Liver (tissue), 9 donors: Measurements from ENCODE around the gene GADD45B. TPM values are rescaled to one million over a fixed set of nuclear protein-coding genes. Genes with fewer than 3 reads are reported as not detected.

Source experiments
- DNase-seq: peaks from one replicate; pipeline ENCODE4 v3.0.0-alpha.2; 2017; ENCODE audit warnings: low spot score
- H3K27ac ChIP-seq, 2 donors: one replicate each; pipeline ENCODE4 v1.7.0; 2013; ENCODE audit warnings: inconsistent platforms in 2 of 2, low read length in 2 of 2, control low read depth in 1 of 2, low read depth in 1 of 2, mild to moderate bottlenecking in 1 of 2
- H3K27me3 ChIP-seq, 4 donors: one replicate each; pipeline versions ENCODE4 v1.6.1 to v1.7.0; 2013; ENCODE audit warnings: low read length in 3 of 4, inconsistent platforms in 1 of 4, mild to moderate bottlenecking in 1 of 4, moderate library complexity in 1 of 4; ENCODE audit not compliant: control insufficient read depth in 4 of 4, insufficient read depth in 4 of 4
- H3K36me3 ChIP-seq, 4 donors: one replicate each; pipeline versions ENCODE4 v1.6.1 to v1.7.0; 2013; ENCODE audit warnings: low read length in 3 of 4, mild to moderate bottlenecking in 3 of 4, low read depth in 1 of 4, moderate library complexity in 1 of 4; ENCODE audit not compliant: control insufficient read depth in 4 of 4, insufficient read depth in 3 of 4
- H3K4me1 ChIP-seq, 4 donors: one replicate each; pipeline versions ENCODE4 v1.6.1 to v1.7.0; 2013; ENCODE audit warnings: low read length in 3 of 4, mild to moderate bottlenecking in 3 of 4, moderate library complexity in 1 of 4; ENCODE audit not compliant: control insufficient read depth in 4 of 4, insufficient read depth in 4 of 4
- H3K4me3 ChIP-seq, 3 donors: one replicate each; pipeline versions ENCODE4 v1.6.1 to v1.7.0; 2013; ENCODE audit warnings: low read length in 3 of 3, control low read depth in 1 of 3, low read depth in 1 of 3, mild to moderate bottlenecking in 1 of 3
- H3K9ac ChIP-seq, 2 donors: one replicate each; pipeline ENCODE4 v1.7.0; 2013; ENCODE audit warnings: low read length in 2 of 2, mild to moderate bottlenecking in 2 of 2, moderate library complexity in 2 of 2, control low read depth in 1 of 2, low read depth in 1 of 2
- H3K9me3 ChIP-seq, 4 donors: one replicate each; pipeline versions ENCODE4 v1.6.1 to v1.7.0; 2013; ENCODE audit warnings: low read length in 3 of 4; ENCODE audit not compliant: control insufficient read depth in 4 of 4
- EGR1 ChIP-seq, 2 donors: IDR thresholded peaks; 2 replicates each; pipeline ENCODE4 v1.6.1; 2016 to 2018; ENCODE audit warnings: antibody characterized with exemption in 2 of 2, low read depth in 2 of 2
- FOXA1 ChIP-seq: IDR thresholded peaks from 2 replicates; pipeline ENCODE4 v1.6.1; 2016; ENCODE audit warnings: antibody characterized with exemption
- HNF4A ChIP-seq, 2 donors: conservative IDR thresholded peaks; 2 replicates each; pipeline ENCODE4 v1.6.1; 2016; ENCODE audit warnings: antibody characterized with exemption in 2 of 2, mild to moderate bottlenecking in 2 of 2
- RAD21 ChIP-seq, 2 donors: IDR thresholded peaks; 2 replicates each; pipeline ENCODE4 v1.6.1; 2016; ENCODE audit warnings: antibody characterized with exemption in 2 of 2, mild to moderate bottlenecking in 2 of 2
- RXRA ChIP-seq, 2 donors: IDR thresholded peaks; 2 replicates each; pipeline ENCODE4 v1.6.1; 2017 to 2018; ENCODE audit warnings: antibody characterized with exemption in 2 of 2, mild to moderate bottlenecking in 1 of 2
- TAF1 ChIP-seq: conservative IDR thresholded peaks from 2 replicates; pipeline ENCODE4 v1.6.1; 2016; ENCODE audit warnings: antibody characterized with exemption, mild to moderate bottlenecking
- YY1 ChIP-seq: IDR thresholded peaks from 2 replicates; pipeline ENCODE4 v1.6.1; 2016; ENCODE audit warnings: antibody characterized with exemption, mild to moderate bottlenecking
- ZBTB33 ChIP-seq: IDR thresholded peaks from 2 replicates; pipeline ENCODE4 v1.6.1; 2016; ENCODE audit warnings: antibody characterized with exemption
- WGBS: extraction: QIAGEN DNeasy Blood & Tissue Kit; methylation state at CpG from one replicate; pipeline ENCODE4 v1.1.7; 2013; 5-methylcytosine and 5-hydroxymethylcytosine counted together
- polyA plus RNA-seq, 2 donors: library from polyadenylated mRNA; stranded (reverse) in 1 of 2; unstranded in 1 of 2; fragments of 200-250 nt in 1 of 2; fragments of >200 nt in 1 of 2; fragmentation: Nextera tagmentation in 1 of 2; extraction: Ambion mirVana in 1 of 2; gene quantifications; one replicate each; pipeline versions ENCODE4 v1.2.1 to v1.2.3, GENCODE V29; 2013 to 2015
- total RNA-seq, 2 donors: library from RNA; depleted of rRNA; stranded (reverse); fragments of >200 nt; gene quantifications; one replicate each; pipeline ENCODE4 v1.2.3, GENCODE V29; 2014
- TF ChIP-seq, protein P1 (sequence below): IDR thresholded peaks from 2 replicates; pipeline ENCODE4 v1.6.1; 2016; ENCODE audit warnings: antibody characterized with exemption, mild to moderate bottlenecking
- TF ChIP-seq, protein P2 (sequence below): IDR thresholded peaks from 2 replicates; pipeline ENCODE4 v1.6.1; 2016; ENCODE audit warnings: antibody characterized with exemption
- TF ChIP-seq, protein P3 (sequence below): IDR thresholded peaks from 2 replicates; pipeline ENCODE4 v1.6.1; 2016; ENCODE audit warnings: antibody characterized with exemption
- donor health status: healthy.
- donor health status: healthy.
- donor health status: healthy.
- donor health status: healthy.
- donor health status: healthy.

Gene GADD45B
- total and polyA plus RNA-seq, 4 donors = 11.6 to 86.3 (median 82.4) TPM

- TF ChIP-seq, protein P1, sequence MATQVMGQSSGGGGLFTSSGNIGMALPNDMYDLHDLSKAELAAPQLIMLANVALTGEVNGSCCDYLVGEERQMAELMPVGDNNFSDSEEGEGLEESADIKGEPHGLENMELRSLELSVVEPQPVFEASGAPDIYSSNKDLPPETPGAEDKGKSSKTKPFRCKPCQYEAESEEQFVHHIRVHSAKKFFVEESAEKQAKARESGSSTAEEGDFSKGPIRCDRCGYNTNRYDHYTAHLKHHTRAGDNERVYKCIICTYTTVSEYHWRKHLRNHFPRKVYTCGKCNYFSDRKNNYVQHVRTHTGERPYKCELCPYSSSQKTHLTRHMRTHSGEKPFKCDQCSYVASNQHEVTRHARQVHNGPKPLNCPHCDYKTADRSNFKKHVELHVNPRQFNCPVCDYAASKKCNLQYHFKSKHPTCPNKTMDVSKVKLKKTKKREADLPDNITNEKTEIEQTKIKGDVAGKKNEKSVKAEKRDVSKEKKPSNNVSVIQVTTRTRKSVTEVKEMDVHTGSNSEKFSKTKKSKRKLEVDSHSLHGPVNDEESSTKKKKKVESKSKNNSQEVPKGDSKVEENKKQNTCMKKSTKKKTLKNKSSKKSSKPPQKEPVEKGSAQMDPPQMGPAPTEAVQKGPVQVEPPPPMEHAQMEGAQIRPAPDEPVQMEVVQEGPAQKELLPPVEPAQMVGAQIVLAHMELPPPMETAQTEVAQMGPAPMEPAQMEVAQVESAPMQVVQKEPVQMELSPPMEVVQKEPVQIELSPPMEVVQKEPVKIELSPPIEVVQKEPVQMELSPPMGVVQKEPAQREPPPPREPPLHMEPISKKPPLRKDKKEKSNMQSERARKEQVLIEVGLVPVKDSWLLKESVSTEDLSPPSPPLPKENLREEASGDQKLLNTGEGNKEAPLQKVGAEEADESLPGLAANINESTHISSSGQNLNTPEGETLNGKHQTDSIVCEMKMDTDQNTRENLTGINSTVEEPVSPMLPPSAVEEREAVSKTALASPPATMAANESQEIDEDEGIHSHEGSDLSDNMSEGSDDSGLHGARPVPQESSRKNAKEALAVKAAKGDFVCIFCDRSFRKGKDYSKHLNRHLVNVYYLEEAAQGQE = no peak
- TF ChIP-seq TAF1 = no peak
- TF ChIP-seq, protein P2, sequence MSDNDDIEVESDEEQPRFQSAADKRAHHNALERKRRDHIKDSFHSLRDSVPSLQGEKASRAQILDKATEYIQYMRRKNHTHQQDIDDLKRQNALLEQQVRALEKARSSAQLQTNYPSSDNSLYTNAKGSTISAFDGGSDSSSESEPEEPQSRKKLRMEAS = no peak
Observed at GRCh38 chr19:2464389-2464788, 11.5 kb upstream of the GADD45B start (continued).

- no peak for TF ChIP-seq RXRA (IDR thresholded peaks at IDR 0.05)
- no peak for TF ChIP-seq YY1
- TF ChIP-seq, protein P1 = no peak
- TF ChIP-seq, protein P3, sequence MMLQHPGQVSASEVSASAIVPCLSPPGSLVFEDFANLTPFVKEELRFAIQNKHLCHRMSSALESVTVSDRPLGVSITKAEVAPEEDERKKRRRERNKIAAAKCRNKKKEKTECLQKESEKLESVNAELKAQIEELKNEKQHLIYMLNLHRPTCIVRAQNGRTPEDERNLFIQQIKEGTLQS = no peak
- no peak for TF ChIP-seq EGR1 (IDR thresholded peaks at IDR 0.05; ENCODE audit: low read depth in 2 of 2)
- no peak for TF ChIP-seq ZBTB33
- TF ChIP-seq RAD21 (IDR thresholded peaks at IDR 0.05) = no peak
- no peak for TF ChIP-seq FOXA1
- TF ChIP-seq HNF4A (conservative IDR thresholded peaks at IDR 0.05) = no peak
- TF ChIP-seq TAF1 = no peak
- Histone ChIP-seq H3K9me3 (no peaks in the 10 kb centered on the region), H3K36me3 (no peaks in the 10 kb centered on the region), H3K27ac (no peak overlapping the region), H3K4me1 (no peaks in the 10 kb centered on the region), H3K27me3 (no peaks in the 10 kb centered on the region), H3K9ac (no peak overlapping the region), H3K4me3 (no peak overlapping the region)
- no peak for DNase-seq
- 85% methylated on average over 12 of the region's 12 CpGs for WGBS
Observed at GRCh38 chr19:2468596-2468995, 7.3 kb upstream of the GADD45B start.
